OCI-LY1 (cell line): Measurements from ENCODE around the gene PLEKHJ1.

Experiments used
- CTCF ChIP-seq: fragments of 200-600 bp; sonication (generic), shearing (Covaris generic); IDR thresholded peaks from 2 replicates; pipeline ENCODE4 v1.5.1; 2017; ENCODE audit warnings: mild to moderate bottlenecking, antibody characterized with exemption, low read length, moderate library complexity, mixed read lengths
- EZH2 ChIP-seq: fragments of 200-600 bp; sonication (generic), shearing (Covaris generic); IDR thresholded peaks from 2 replicates; pipeline ENCODE4 v1.8.0; 2017; ENCODE audit warnings: borderline replicate concordance, mixed run types, mild to moderate bottlenecking, antibody characterized with exemption, low read length, moderate library complexity, mixed read lengths

- TF ChIP-seq EZH2: no peak
- TF ChIP-seq CTCF: no peak
These were observed 14.6 kb upstream of the PLEKHJ1 start for GRCh38 chr19:2250766-2251105.
